GM18505 (cell line): ENCODE data around the gene CHID1.

Source experiments
- ATAC-seq: cut with Tn5 transposase; IDR thresholded peaks from one replicate; pipeline ENCODE4 v1.9.1; 2021; ENCODE audit not compliant: unreplicated experiment
- POLR2A ChIP-seq: IDR thresholded peaks from 4 replicates; pipeline ENCODE4 v1.6.1; 2011; ENCODE audit warnings: borderline replicate concordance; ENCODE audit not compliant: insufficient read depth, insufficient read length; ENCODE audit errors: extremely low read depth

The CHID1 gene

GRCh38 chr11:838441-839279 lies 72.0 kb downstream of the CHID1 start:
- ATAC-seq = no peak
- TF ChIP-seq POLR2A = no peak

GRCh38 chr11:837990-838307 lies 72.7 kb downstream of the CHID1 start:
- ATAC-seq = no peak
- TF ChIP-seq POLR2A = no peak

- no peak for ATAC-seq
- peak; percentile 5 for TF ChIP-seq POLR2A
Observed at GRCh38 chr11:837189-837989, 73.2 kb downstream of the CHID1 start.

- ATAC-seq = no peak
- peak; percentile 20 for TF ChIP-seq POLR2A
Observed at GRCh38 chr11:836700-837099, 73.9 kb downstream of the CHID1 start.

- no peak for ATAC-seq
- no peak for TF ChIP-seq POLR2A
Observed at GRCh38 chr11:836274-836673, 74.3 kb downstream of the CHID1 start.

- no peak for TF ChIP-seq POLR2A
- ATAC-seq = no peak
Observed at GRCh38 chr11:834371-835316, 76.0 kb downstream of the CHID1 start.

GRCh38 chr11:833849-834311 lies 76.7 kb downstream of the CHID1 start:
- ATAC-seq = no peak
- no peak for TF ChIP-seq POLR2A

GRCh38 chr11:833114-833791 lies 77.4 kb downstream of the CHID1 start:
- TF ChIP-seq POLR2A = no peak
- ATAC-seq = no peak

GRCh38 chr11:832529-833113 lies 78.0 kb downstream of the CHID1 start, which contains the start of gene CD151:
Gene CD151 (plus strand): TSS chr11:832952. CDS start chr11:836070, 3,118 bp downstream.
- no peak for TF ChIP-seq POLR2A
- ATAC-seq = no peak

GRCh38 chr11:831961-832528 lies 78.6 kb downstream of the CHID1 start:
- no peak for ATAC-seq
- no peak for TF ChIP-seq POLR2A

- ATAC-seq = no peak
- TF ChIP-seq POLR2A = no peak
Observed at GRCh38 chr11:831118-831864, 79.3 kb downstream of the CHID1 start.
